ENCODE data around the gene CAMSAP1. TPM values are rescaled to one million over a fixed set of nuclear protein-coding genes. Genes with fewer than 3 reads are reported as not detected.

CAMSAP1 gene, protein sequence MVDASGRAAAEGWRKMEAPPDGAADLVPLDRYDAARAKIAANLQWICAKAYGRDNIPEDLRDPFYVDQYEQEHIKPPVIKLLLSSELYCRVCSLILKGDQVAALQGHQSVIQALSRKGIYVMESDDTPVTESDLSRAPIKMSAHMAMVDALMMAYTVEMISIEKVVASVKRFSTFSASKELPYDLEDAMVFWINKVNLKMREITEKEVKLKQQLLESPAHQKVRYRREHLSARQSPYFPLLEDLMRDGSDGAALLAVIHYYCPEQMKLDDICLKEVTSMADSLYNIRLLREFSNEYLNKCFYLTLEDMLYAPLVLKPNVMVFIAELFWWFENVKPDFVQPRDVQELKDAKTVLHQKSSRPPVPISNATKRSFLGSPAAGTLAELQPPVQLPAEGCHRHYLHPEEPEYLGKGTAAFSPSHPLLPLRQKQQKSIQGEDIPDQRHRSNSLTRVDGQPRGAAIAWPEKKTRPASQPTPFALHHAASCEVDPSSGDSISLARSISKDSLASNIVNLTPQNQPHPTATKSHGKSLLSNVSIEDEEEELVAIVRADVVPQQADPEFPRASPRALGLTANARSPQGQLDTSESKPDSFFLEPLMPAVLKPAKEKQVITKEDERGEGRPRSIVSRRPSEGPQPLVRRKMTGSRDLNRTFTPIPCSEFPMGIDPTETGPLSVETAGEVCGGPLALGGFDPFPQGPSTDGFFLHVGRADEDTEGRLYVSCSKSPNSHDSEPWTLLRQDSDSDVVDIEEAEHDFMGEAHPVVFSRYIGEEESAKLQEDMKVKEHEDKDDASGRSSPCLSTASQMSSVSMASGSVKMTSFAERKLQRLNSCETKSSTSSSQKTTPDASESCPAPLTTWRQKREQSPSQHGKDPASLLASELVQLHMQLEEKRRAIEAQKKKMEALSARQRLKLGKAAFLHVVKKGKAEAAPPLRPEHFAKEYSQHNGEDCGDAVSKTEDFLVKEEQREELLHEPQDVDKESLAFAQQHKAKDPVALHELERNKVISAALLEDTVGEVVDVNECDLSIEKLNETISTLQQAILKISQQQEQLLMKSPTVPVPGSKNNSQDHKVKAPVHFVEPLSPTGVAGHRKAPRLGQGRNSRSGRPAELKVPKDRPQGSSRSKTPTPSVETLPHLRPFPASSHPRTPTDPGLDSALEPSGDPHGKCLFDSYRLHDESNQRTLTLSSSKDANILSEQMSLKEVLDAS (N-terminal part only)
- total RNA-seq: 18.8 and 28.2 TPM in 2 replicates

DNA sequence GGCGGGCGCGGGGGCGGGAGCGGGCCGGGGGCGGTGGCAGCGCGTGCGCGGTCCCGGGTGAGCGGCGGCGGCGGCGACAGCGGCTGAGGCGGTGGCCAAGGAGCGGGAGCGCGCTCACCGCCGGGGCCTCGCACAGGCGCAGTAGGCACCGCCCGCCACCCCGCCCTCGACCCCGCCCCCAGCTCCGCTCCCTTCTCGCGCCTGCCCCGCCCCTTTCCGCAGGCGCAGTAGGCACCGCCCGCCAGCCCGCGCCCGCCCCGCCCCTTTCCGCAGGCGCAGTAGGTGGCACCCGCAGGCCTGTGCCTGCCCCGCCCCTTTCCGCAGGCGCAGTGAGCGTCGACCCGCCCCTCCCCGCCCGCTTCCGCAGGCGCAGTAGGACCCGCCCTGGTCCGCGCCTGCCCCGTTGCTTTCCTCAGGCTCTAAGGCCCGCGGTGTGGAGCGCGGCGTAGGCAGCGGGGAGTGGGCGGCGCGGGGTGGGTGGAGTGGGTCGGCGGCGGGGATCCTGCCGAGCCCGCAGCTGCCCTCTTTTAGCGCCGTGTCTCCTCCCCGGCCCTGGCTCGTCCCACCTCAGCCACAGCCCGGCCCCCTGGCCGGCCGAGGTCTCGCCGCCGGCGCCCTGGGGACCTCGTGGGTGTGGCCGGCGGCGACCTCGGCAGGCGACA, at the start of gene CAMSAP1:
TSS of gene CAMSAP1 (minus strand) at position 116 of the 662 bp plus-strand sequence. CDS start 387 bp downstream, outside the sequence.

Other genes with a start within 250 kb of the CAMSAP1 start
- not detected in 2 replicates for gene LCN9, start 244.2 kb downstream of the CAMSAP1 start, total RNA-seq
- not detected in 2 replicates for gene SOHLH1, start 208.1 kb downstream of the CAMSAP1 start, total RNA-seq
- not detected in 2 replicates for gene KCNT1, start 205.4 kb downstream of the CAMSAP1 start, total RNA-seq
- gene UBAC1, start 53.8 kb upstream of the CAMSAP1 start, total RNA-seq: 21.4 and 31.1 TPM in 2 replicates
- gene NACC2, start 187.7 kb upstream of the CAMSAP1 start, total RNA-seq: 38.3 and 42.6 TPM in 2 replicates
- gene TMEM250, start 211.3 kb upstream of the CAMSAP1 start, total RNA-seq: 70.5 and 96.1 TPM in 2 replicates